Erythroblast (primary cell): Measurements from ENCODE around the gene ERCC8.

Source experiments
- DNase-seq, 2 experiments: peaks; one replicate each; lab custom pipeline; 2025; lab: John Stamatoyannopoulos, UW
- GATA1 ChIP-seq: IDR thresholded peaks from 2 replicates; pipeline ENCODE4 v1.6.1; 2011; ENCODE audit warnings: low read depth, mild to moderate bottlenecking, control low read depth, low read length, moderate library complexity
- POLR2A ChIP-seq: IDR thresholded peaks from 2 replicates; pipeline ENCODE4 v1.6.1; 2011; ENCODE audit warnings: mild to moderate bottlenecking, low read length

ERCC8 gene

DNA sequence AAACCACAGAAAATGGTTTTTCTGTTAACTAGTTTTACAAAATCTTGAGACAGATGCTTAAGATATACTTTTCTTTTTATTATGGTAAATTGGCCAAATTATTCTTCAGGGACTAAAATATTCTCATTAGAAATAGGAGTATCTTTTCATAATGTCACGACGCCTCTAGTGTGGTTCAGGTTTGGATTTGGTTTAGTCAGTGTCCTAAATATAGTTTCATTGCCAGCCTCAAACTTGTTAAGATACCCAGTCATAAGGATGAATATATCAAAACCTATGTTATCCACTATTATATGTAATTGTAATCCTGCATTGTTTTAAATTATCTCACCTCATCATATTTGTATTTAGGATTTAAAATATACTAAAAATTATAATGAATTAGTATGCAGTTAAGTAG, 13.8 kb upstream of the ERCC8 start:
- DNase-seq = no peak
- TF ChIP-seq POLR2A = no peak
- no peak for TF ChIP-seq GATA1

DNA sequence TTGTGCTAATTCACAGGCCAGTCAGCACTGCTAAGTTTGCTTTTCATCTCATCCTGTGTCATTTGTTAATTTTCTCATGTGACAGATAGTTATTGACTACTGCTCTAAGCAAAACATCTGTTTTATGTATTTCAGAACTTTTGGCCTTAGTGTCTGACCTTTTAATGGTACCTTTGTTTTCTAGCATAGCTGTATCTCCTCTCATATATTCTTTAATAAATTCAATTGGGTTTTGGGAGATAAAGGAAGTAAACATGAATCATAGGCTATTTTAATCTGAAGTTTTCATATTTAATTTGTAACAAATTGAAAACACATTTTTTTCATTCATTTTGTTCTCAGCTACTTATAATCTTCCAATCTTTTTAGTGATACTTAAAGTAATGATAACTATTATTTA, 13.2 kb upstream of the ERCC8 start:
- TF ChIP-seq GATA1 (no peak), POLR2A (no peak)
- DNase-seq = no peak

- TF ChIP-seq GATA1 = no peak
- TF ChIP-seq POLR2A = no peak
- no peak for DNase-seq
These were observed 10.4 kb upstream of the ERCC8 start for GRCh38 chr5:60955239-60955638.

DNA sequence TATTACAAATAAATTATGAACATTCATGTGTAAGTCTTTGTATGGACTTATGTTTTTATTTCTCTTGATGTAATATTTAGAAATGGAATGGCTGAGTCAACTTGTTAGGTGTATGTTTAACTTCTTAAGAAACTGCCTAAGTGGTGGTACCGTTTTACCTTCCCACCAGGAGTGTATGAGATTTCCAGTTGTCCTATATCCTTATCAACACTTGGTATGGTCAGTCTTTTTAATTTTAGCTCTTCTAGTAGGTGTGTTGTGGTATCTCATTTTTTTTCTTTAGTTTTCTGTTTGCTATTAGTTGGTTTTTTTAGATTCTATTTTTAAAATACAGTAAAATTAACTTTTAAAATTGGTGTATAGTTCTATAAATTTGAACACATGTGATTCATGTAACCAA, 3.9 kb upstream of the ERCC8 start:
- TF ChIP-seq GATA1 (no peak), POLR2A (no peak)
- DNase-seq = no peak

DNA sequence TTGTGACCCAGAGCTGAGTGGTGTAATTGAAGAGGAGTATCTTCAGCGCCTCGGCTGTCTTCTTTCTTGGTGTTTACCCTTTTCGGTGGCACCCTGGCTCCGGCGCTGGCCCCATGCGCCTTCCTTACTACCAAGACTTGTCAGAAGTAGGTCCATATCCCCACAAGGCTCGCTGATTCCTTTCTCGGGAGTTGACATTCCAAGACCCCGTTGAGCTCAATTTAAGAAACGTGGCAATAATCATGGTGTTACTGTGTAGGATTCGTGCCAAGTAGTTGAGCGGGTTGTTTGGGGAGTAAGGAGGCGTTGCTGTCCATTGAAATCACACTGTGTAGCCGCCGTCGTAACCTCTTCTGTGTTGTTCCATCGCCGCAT, 930 bp upstream of the ERCC8 start:
- DNase-seq = peak; percentile 67 to 73
- TF ChIP-seq POLR2A = no peak
- TF ChIP-seq GATA1 = no peak

DNA sequence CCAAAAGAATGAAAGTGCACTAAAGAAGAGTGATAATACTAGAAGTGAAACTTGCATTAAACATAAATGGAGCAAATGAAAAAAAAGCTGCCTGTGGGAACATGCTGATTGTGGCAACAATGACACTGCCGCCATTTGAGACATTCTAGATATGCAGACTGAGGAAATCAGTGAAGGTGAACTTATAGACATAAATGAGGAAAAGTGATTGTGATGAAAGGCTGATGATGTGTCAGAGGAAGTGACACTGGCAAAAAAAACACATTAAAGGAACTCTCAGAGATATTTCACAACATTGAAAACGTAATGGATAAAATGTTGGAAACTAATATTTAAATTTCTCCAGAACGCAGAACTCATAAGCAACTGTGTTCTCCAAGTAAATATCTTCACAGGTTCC, 1.2 kb downstream of the ERCC8 start:
- no peak for TF ChIP-seq GATA1
- no peak for TF ChIP-seq POLR2A
- DNase-seq = peak in 1 of 2 experiments; percentile 3

DNA sequence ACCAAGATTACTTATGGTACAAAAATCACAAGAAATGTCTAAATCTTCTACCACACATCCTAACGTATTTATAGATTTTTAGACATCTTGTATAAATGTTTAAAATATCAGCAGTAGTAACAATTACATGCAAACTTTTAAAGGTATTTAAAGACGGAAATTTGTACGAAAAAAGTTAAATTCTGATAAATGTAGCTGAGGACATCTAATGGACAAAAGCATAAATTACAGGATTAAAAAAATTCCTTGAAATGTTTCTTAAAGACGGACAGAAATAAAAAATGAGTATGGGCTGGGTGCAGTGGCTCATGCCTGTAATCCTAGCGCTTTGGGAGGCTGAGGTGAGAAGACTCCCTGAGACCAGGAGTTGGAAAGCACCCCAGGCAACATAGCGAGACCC, 15.8 kb downstream of the ERCC8 start:
- TF ChIP-seq GATA1 = no peak
- TF ChIP-seq POLR2A = no peak
- DNase-seq = no peak

GRCh38 chr5:60927450-60927849, 17.4 kb downstream of the ERCC8 start:
- no peak for DNase-seq
- no peak for TF ChIP-seq GATA1

GRCh38 chr5:60918466-60918865, 26.4 kb downstream of the ERCC8 start:
- no peak for DNase-seq
- TF ChIP-seq GATA1 = no peak
- TF ChIP-seq POLR2A = no peak

- no peak for TF ChIP-seq POLR2A
- TF ChIP-seq GATA1 = no peak
These were observed 28.2 kb downstream of the ERCC8 start for GRCh38 chr5:60916646-60917045.

GRCh38 chr5:60903356-60903755, 41.5 kb downstream of the ERCC8 start:
- TF ChIP-seq POLR2A (no peak), GATA1 (no peak)
- no peak for DNase-seq

More at GRCh38 chr5:60916646-60917045, 28.2 kb downstream of the ERCC8 start:
- no peak for DNase-seq

GRCh38 chr5:60896991-60897390, 47.9 kb downstream of the ERCC8 start:
- no peak for DNase-seq
- TF ChIP-seq POLR2A (no peak), GATA1 (no peak)

DNA sequence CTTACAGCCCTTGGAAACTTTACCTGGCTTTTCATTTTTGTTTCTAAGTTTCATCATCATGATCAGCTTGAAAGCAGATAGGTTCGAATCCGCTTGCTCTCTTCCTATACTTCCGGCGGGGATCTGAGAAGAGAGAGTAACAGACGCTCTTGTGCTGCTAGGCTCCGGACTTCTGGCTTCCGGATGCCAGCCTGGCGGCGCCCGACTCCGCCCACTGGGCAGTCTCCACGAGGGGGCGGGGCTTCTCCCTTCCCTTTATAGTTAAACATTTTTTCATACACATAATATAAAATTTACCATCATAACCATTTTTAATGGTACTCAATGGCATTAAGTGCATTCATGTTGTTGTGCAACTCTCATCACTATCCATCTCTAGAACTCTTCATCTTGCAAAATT, 51.3 kb downstream of the ERCC8 start:
- DNase-seq = no peak
- TF ChIP-seq POLR2A = no peak
- TF ChIP-seq GATA1 = no peak

DNA sequence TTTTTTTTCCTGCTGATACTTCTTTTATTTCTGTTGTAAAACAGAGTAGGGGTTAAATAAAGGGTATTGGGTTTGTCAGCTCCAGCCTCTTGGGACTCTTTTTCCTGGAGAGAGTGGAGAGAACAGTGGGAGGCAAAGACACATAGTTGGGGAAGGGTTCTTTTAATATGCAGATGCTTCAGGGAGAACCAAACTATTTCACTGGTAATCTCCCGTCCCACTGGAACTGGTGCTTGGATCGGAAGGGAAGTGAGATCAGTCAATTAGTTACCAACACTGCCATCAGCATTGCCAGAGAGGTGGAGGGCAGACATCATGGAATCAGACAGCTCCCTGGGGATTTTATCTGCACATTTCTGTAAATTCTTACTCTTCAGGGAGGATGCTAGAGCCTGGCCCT, 53.2 kb downstream of the ERCC8 start:
- no peak for TF ChIP-seq POLR2A
- no peak for TF ChIP-seq GATA1
- no peak for DNase-seq

GRCh38 chr5:60888359-60889061, 56.4 kb downstream of the ERCC8 start:
- no peak for TF ChIP-seq GATA1
- no peak for TF ChIP-seq POLR2A
- no peak for DNase-seq

DNA sequence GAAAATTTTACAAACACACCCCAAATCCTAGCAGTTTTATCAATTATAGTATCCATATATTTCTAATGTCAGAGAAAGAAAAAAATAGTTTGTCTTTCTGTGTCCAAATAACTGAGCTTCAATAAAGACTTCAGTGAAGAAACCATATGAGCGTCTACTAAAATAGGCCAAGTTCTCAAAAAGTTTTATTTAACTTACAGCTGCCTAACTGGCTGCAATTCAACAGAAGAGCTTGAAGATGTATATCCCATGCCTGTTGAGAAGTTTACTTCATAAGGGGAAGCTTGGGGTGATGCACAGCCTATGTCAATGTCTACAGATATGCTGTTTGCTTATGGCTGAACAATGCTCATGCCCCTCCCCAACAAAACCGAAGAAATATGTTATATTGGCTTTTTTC, 57.1 kb downstream of the ERCC8 start:
- TF ChIP-seq POLR2A = no peak
- no peak for TF ChIP-seq GATA1
- no peak for DNase-seq
